ENCODE results near the gene FZD10.

The FZD10 gene

DNA sequence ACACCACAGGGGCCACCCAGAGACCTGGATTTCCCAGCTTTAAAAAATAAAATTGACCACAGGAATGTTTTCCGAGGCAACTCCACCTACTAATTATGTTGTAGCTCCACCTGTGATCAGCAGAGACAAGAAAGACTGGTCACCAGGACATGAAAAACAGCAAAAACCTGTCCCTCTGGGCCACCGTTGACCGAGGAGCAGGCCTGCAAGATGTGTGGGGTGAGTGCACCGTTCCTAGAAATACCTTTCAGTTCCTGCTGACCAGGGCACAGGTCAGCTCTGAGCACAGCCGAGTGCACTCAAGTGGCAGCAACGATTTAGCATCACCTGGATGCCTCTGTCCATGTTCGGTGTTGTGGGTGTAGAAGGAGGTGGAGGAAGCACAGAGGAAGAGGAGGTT is 16.9 kb downstream of the FZD10 start:
- no peak for DNase-seq (ENCODE audit: low spot score)

DNA sequence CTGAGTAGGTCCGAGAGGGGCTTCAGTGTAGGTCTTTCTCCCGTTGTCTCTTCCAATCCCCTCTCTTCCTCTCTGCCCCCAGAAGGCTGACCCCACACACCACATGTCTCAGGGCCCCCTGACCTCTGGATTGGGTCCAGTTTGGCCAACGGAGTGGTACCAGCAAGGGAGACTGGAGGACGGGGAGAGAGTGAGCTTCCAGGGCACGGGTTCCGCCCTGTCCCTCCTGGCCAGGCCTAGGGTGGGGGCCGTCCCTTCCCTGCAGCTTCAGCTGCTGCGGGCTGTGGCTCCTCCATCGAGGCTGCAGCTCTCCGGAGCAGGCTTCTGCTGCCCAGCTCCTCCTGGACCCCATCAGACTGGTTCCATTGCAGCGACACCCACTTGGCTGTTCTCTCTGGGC is 17.4 kb downstream of the FZD10 start:
- DNase-seq (ENCODE audit: low spot score): no peak

DNA sequence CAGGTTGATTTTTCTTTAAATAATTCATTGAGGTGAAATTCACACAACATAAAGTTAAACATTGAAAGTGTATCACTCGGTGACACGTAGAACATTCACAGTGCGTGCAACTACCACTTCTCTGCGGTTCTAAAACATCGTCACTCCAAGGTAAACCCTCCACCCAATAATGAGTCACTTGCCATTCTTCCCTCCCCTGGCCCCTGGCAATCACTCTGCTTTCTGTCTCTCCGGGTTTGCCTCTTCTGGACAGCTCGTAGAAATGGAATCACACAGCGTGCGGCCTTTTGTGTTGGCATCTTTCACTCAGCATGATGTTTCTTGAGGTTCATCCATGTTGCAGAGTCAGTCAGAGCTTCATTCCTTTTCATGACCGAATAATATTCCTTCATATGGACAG is 18.9 kb downstream of the FZD10 start:
- no peak for DNase-seq (ENCODE audit: low spot score)

DNA sequence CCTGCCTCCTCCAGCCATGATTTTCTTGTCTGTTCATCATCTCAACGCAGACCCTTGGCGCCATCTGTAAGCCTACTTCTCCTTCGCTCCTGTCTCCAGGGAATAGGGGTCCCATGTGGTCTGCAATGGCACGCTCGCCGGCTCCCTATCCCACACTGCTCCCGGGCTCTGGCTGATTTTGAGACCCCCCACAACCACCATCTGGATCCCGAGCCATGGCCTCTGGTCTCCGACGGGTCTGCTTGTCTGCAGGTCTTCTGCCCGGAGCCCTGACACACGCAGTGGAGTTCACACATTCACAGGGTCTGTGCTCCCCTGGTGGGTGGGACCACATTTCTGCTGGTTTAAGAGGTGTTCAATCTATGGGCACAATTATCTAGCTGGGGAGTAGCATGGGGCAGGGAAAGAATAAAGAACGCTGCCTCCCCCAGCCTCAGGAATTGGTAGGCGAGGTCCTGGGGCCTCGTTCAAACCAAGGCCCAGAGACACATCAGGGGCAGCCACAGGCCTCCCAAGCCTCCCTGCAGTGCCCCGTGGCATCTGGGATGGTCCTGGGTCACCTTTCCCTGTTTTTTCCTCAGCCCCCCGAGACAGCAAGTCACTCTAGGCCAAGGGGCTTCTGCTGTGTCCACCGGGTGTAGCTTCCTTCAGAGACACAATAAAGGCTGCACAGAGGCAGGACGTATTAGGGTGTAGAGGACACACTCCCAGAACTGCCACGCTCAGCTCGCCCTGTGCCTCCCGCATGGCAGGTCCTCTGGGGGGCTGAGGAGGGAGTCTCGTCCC is 21.5 kb downstream of the FZD10 start:
- DNase-seq (ENCODE audit: low spot score): no peak

DNA sequence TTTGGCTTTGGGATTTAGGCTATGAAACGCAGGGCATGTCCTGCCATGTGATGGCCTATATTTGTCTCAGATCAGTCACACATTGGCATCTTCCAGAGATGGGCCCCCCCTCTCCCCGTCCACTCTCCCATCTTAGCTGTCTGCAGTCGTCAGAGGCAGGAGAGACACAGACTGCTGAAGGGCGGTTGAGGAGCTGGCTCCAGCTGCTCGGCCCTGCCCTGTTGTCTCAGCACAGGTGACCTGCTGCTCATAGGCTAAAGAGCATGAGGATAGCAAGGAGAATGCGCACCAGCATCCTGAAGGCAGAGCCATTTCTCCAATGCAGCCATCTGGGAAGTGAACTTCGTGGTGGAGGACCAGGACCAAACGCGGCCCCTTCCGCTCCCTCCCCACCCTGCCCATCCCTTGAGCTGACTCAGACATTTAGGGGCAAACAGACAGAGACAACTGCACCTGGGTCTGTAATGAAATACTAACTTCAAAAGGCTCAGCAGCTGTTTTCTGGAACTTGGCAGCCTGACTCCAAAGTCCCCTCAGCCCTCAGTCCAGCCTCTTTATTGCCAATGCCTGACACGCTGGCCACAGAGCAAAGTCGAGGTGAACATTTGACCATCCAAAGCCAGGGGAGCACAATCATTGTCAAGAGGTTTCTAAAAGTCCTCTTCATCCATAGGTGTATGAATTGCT is 22.3 kb downstream of the FZD10 start:
- DNase-seq (ENCODE audit: low spot score): no peak

DNA sequence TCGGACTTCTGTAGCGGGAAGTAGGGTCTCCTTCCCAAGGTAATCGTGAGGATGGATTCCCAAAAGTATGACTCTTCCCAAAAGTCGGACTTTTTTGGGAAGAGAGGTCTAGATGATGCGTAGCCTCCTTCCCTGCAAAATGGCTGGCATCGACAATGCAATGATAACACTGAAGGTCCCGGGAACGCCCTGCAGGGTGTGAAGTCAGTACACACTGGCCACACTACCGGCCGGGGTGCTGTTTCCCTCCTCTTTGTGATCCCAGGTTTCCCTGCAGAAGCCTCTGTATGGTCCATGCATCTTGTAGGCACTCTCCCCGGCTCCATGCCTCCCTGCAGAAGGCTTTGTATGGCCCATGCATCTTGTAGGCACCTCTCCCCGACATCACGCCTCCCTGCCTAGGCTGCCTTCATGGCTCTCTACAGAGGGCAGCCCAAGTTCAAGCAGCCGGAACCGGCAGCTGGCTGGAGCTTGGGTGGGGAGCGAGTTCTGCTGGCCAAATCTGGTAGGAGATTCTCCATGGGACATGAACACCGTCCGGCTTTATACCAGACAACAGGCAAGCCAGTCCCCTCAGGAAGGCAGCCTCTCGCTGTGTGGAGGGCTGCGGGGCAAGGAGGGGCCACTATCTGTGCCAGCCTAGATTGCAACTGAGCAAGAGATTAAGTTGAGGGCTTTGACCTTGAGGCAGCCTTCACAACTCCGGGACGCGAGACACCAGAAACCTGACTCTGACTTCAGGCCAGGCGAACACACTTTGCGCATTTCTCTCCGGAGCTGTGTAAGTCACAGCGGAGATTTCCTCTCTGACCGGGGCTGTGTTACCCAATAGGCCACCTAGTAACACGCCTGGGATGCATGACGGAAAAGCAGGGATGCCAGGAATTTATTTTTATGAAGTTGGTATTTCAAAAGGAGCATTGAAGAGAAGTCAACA is 23.5 kb downstream of the FZD10 start:
- no peak for DNase-seq (ENCODE audit: low spot score)

DNA sequence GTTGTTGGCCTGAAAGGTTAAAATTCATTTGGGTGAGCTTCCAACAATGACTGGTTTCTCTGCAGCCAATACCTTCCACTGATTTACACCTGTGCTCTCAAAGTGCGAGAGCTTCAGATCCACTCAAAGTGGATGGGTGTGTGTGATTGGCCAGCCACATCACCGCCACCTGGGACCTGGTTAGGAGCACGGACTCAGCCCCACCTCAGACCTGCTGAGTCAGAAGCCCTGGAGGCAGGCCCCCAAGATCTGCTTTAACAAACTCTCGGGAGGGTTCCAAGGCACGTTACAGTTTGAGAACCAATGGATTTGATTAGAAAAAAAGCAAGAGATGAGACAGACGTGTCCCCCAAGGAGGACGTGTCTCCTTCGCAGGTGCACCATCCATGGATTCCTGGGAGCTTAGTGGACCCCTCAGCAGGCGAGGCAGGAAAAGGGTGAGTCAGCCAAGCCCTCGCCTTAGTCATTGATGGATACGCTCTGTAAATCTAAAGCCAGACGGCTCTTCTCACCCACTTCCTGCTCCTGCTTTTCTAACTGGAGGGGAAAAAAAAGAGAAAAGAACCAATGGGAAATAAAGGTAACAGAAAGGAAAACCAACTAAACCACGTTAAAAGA is 24.5 kb downstream of the FZD10 start:
- no peak for DNase-seq (ENCODE audit: low spot score)

DNA sequence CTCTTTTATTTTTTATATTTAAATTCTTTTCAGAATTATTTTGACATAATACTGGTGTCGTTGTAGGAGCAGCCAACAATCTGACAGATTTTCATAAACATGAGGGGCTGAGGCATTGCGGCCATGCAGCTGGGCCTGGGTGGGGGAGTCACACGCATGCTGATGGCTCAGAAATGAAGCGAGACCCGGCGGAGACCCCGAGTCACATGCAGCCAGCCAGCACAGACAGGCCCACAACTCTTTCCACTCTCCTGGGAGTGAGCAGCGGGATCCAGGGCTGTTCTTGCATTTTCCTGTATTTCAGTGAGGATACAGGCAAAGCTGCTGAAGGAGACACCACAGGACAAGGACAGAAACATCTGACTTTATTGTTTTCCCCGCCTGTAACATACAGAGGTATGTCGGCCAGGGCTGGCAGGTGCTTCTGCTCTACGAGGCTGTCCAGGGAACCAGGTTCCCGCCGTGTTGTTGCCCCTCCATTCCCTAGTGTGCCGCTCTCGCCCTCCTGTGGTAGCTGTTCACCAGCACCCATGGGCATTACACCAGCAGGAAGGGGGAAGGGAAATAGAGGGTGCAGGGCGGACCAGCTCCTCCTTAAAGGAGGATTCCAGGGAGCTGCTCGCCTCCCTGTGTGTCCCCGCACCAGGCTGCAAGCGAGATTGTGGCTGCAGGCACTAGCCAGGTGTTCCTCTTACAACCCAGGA is 30.5 kb downstream of the FZD10 start:
- no peak for DNase-seq (ENCODE audit: low spot score)

DNA sequence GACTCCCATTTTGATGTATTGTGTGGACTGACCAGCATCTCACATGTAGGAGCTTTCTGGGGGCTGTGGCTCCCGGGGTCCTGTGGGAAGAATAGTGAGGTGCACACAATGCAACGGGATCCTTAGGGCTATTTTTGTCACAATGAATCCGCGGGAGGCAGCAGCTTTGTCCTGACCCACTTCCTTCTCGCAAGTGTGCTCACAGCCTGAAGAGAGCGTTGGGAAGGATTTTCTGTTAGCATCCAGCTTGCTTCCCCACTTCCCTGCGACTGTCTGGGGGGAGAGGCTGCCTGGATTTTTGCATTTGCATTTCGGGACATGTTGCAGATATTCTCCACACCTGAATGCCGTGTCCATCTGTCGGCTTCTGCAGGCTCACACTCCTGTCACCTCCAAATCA is 31.9 kb downstream of the FZD10 start:
- DNase-seq (ENCODE audit: low spot score): no peak

DNA sequence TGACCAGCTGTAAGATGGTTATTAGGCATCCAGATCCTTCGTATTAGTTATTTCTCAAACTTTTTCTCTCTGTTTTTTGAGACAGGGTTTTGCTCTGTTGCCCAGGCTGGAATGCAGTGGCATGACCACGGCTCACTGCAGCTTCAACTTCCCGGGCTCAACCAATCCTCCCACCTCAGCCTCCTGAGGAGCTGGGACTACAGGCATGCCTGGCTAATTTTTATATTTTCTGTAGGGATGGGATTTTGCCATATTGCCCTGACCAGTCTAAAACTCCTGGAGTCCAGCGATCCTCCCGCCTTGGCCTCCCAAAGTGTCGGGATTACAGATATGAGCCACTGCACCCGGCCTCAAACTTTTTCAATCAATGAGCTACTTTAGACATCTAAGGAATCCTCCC is 33.1 kb downstream of the FZD10 start:
- DNase-seq (ENCODE audit: low spot score): no peak

DNA sequence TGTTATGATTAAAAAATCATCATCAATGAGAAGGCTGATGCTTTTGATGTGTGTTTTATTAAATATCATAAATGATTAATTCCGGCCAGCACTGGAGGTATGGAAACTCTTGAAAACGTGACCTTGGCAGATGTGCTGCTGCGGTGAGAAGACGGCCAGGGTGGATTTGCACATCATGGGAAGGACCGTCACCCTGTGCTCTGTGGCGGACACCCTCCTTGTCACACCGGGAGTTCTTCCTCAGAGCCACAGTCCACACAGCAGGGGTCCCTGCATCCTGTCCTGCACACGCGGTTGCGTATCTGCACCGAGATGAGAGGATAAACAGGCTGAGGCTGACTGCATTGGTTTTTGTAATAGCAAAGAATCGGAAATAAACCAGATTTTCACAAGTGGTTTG is 33.5 kb downstream of the FZD10 start:
- no peak for DNase-seq (ENCODE audit: low spot score)

DNA sequence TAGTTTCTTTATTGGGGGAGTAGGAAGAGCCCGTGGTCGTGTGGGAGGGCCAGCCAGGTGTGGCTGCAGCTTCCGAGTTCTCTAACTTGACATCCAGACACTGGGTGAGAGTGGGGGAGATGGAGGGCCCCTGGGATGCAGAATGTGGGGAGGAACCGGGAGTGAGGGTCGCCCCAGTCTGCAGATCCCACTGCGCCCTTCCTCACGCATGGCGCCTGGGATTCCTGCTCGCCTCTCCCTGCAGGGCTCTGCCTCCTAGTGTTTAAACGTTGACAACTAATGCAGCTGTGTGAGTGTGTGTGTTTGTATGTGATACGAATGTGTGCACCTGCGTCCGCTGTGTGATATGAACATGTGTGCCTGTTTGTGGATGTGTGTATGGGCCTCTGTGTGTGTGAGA is 34.6 kb downstream of the FZD10 start:
- no peak for DNase-seq (ENCODE audit: low spot score)

DNA sequence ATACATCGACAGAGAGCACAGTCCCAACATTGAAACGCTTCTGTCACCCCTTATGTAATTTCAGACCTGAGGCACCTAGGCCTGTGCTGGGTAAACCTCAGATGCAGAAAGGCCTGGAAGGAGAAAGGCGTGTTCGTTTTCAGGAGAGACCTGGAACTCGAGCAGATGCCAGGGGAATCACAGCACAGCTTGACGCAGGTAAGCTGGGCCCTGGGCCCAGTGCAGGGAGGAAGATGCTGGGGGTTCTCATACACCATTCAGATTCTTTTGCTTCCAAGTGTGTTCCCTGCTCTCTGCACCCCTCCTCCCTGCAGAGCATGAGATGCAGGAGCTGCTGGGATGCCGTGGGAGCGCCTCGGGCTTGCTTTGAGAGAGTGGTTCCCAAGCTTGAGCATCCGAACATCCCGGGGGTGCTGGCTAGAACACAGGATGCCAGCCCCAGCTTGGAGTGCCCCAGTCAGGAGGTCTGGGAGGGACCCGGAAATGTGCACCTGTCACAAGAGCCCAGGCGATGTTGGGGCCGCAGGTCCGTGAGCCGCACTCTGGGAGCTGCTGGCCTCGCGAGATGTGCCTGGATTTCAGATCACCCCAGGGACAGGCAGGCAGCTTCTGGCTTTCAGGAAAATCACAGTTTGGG is 35.9 kb downstream of the FZD10 start:
- DNase-seq (ENCODE audit: low spot score): no peak

DNA sequence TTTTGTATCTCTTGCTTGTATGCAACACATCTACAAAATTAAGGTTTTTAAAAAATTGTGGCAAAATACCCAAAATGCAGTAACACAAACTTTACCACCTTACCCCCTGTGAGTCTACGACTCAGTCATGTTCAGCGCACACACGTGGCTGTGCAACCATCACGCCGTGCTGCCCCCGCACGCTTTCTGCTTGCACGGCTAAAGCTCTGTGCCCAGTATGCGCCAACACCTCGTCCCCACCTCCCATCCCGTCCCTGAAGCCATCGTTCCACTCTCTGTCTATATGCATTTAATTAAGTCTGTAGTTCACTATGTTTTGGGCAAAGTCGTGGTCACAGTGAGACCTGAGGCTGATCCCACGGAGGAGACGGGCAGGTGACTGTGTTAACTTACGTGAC is 36.4 kb downstream of the FZD10 start:
- DNase-seq (ENCODE audit: low spot score): no peak

DNA sequence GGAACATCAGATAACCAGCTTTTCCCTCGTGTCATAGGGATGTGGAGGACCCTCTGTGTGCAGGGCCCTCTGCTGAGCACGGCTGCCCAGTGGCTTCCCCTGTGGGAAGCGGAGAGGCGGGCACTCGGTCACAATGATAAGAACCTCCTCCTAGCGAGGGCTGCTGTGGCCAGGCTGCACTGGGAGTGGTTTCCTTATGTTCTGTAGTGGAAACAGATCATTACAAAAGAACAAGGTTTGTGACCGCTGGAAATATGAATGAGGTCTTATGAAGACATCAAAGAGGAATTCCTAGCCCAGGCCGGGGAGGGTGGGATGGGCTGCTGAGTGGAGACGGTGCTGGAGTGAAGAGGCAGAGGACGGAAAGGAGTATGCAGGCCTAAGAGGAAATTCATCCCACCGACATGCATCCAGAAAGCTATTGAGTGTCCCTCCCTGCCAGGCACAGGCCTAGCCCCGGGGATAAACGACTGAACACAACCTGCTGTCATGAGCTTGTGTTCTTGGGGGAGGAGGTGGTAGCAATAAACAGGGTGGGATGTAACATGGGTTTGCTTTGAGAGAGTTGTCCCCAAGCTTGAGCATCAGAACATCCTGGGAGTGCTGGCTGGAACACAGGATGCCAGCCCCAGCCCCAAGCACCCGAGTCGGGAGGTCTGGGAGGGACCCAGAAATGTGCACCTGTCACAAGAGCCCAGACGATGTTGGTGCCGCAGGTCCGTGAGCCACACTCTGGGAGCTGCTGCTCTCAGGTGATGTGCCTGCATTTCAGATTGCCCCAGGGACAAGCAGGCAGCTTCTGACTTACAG is 37.5 kb downstream of the FZD10 start:
- no peak for DNase-seq (ENCODE audit: low spot score)

DNA sequence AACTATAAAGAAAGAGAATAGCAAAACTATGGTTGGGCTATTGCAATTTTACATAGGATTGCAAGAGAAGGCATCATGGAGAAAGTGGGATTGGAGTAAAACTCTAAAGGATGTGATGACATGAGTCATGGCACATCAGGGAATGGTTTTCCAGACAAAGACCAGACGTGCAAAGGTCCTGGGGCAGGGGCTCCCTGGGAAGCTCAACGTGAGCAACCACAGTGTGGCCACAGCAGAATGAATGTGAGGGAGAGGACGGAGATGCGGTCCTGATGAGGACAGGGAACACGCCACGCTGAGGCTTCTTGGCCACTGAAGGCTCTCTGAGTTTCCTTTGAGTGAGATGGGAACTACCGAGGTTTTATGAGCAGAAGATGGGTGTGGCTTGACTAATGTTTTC is 38.2 kb downstream of the FZD10 start:
- DNase-seq (ENCODE audit: low spot score): no peak

DNA sequence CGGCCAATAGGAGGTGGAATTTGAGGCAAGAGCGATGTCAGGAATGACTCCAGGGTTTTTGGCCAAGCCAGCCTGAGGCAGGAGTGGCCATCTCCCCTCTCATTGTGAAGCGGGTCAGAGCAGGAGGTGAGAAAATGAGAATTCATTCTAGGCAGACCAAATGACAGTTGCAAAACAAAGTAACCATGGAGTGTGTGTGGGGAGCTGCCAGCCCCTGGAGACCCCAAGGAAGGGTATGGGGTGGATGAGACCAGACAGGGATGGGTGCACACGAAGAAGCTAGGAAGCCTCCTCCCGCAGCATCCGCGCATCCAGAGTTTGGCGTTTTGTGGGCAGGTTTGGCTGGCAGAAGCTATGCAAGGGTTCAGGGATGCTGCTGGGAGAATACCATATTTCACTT is 38.8 kb downstream of the FZD10 start:
- no peak for DNase-seq (ENCODE audit: low spot score)

DNA sequence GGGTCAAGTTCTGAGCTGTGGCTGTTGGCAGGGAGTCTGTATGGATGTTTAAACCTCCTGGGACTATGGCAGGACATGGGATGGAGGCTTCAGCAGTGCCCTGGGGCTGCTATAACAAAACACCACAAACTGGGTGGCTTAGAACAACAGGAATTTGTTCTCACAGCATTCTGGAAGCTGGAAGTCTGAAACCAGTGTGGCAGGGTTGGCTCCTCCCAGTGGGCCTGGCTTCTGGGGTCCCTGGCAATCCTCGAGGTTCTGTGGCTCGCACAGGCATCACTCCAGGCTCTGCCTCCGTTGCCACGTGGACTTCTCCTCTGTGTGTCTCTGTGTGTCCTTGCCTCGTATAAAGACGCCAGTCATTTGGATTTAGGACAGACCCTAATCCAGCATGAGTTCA is 39.9 kb downstream of the FZD10 start:
- DNase-seq (ENCODE audit: low spot score): no peak

DNA sequence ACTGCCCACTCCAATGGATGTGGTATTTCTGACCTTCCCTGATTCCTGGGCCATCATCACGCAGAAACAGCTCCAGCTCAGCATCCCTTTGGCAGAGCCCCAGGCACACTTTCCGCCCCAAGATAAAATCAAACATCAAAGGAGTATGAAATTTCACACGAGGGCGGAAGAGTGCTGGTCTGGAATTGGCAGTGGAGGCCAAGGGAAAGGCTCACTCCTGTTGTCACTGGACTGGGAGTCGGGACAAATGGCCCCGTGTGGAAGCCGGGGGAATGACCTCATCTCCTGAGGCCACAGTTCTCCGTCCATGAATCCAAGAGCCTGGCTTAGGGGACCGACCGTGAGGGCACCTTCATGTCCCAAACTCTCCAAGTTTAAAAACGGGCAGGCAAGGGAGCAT is 40.9 kb downstream of the FZD10 start:
- DNase-seq (ENCODE audit: low spot score): no peak

DNA sequence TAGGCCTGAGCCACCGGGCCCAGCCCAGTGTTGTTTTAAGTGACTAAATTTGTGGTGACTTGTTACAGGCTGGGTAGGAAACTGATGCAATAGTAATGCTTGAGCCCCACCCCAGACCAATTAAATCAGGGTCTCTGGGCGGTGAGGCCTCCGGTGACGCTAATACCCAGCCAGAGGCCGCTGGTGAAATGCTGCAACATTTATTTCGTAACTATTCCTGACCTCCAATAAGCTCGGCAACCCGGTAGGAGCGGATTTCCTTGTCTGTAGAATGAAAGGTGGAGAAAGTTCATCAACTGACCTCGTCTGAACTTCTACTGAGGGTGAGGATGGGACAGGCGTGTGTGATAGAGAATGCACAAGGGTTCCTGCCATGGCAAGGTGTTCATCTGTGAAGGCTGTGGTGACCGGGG is 42.3 kb downstream of the FZD10 start:
- DNase-seq (ENCODE audit: low spot score): no peak
